Measurements from ENCODE around the gene TMEM164.
"Not testable (repeated sequence)": the region's sequence is repeated elsewhere in the genome, so short reads cannot be mapped to it uniquely, and the experiment has no call there.

Gene TMEM164

GRCh38 chrX:109966246-109966645 is 36.7 kb upstream of the TMEM164 start:
- no peak for DNase-seq (ENCODE audit: extremely low read depth, low read depth)
- TF ChIP-seq CTCF (IDR thresholded peaks at IDR 0.05; ENCODE audit: low read depth, low read length, missing control alignments) = no peak

GRCh38 chrX:109967156-109967555 is 35.8 kb upstream of the TMEM164 start:
- H3K4me3 ChIP-seq (replicated peaks; ENCODE audit: low read depth, low read length) = no peak overlapping the region
- TF ChIP-seq CTCF (IDR thresholded peaks at IDR 0.05; ENCODE audit: low read depth, low read length, missing control alignments) = no peak
- DNase-seq (ENCODE audit: extremely low read depth, low read depth) = no peak

More at GRCh38 chrX:109966246-109966645, 36.7 kb upstream of the TMEM164 start:
- H3K4me3 ChIP-seq (replicated peaks; ENCODE audit: low read depth, low read length) = no peak overlapping the region

- H3K4me3 ChIP-seq (replicated peaks; ENCODE audit: low read depth, low read length); DNase-seq (ENCODE audit: extremely low read depth, low read depth): not testable (repeated sequence)
These were observed 32.1 kb upstream of the TMEM164 start for GRCh38 chrX:109970841-109971240.

- no peak for TF ChIP-seq CTCF (IDR thresholded peaks at IDR 0.05; ENCODE audit: low read depth, low read length, missing control alignments)
- H3K4me3 ChIP-seq (replicated peaks; ENCODE audit: low read depth, low read length) = no peak overlapping the region
- no peak for DNase-seq (ENCODE audit: extremely low read depth, low read depth)
These were observed 27.8 kb upstream of the TMEM164 start for GRCh38 chrX:109974906-109975655.

- not testable (repeated sequence) for DNase-seq (ENCODE audit: extremely low read depth, low read depth); H3K4me3 ChIP-seq (replicated peaks; ENCODE audit: low read depth, low read length)
These were observed 17.7 kb upstream of the TMEM164 start for GRCh38 chrX:109985210-109985609.

- no peak for TF ChIP-seq CTCF (IDR thresholded peaks at IDR 0.05; ENCODE audit: low read depth, low read length, missing control alignments)
- no peak overlapping the region for H3K4me3 ChIP-seq (replicated peaks; ENCODE audit: low read depth, low read length)
- no peak for DNase-seq (ENCODE audit: extremely low read depth, low read depth)
These were observed 15.0 kb upstream of the TMEM164 start for GRCh38 chrX:109987884-109988283.

GRCh38 chrX:109990582-109991276 is 12.2 kb upstream of the TMEM164 start:
- TF ChIP-seq CTCF (IDR thresholded peaks at IDR 0.05; ENCODE audit: low read depth, low read length, missing control alignments) = no peak
- DNase-seq (ENCODE audit: extremely low read depth, low read depth) = no peak
- H3K4me3 ChIP-seq (replicated peaks; ENCODE audit: low read depth, low read length) = no peak overlapping the region
